ENCODE results near the gene LRMDA. TPM values are rescaled to one million over a fixed set of nuclear protein-coding genes. Genes with fewer than 3 reads are reported as not detected.

Gene LRMDA
- total RNA-seq, 1 donor from 2014 or later, result 4.5 TPM

DNA sequence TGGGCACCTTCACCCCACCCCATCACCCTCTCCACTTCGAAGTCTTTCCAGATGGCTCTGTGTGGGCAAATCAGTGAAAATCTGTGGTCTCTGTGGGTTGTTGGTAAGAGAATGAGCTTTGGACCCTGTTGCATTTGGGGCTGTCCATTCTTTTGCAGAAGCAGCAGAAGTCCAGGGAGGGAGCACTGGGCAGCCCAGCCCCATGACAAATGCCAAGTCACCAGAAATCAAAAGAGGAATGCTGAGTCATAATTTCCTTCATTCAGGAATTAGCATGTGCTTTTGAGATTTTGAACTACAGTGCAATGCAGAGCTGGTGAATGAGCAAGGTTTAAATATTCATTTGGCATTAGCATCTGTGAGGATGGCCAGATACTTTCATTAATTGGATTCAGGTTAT, 556.2 kb downstream of the LRMDA start:
- FAIRE-seq (no peak), DNase-seq (ENCODE audit: low spot score in 2 of 2) (no peak)

- no peak for FAIRE-seq
- DNase-seq (ENCODE audit: low spot score in 2 of 2), result no peak
Measured at GRCh38 chr10:75994357-75995040, 563.1 kb downstream of the LRMDA start.

- DNase-seq (ENCODE audit: low spot score in 2 of 2), result no peak
- FAIRE-seq, result no peak
Measured at GRCh38 chr10:75995041-75995430, 563.6 kb downstream of the LRMDA start.

DNA sequence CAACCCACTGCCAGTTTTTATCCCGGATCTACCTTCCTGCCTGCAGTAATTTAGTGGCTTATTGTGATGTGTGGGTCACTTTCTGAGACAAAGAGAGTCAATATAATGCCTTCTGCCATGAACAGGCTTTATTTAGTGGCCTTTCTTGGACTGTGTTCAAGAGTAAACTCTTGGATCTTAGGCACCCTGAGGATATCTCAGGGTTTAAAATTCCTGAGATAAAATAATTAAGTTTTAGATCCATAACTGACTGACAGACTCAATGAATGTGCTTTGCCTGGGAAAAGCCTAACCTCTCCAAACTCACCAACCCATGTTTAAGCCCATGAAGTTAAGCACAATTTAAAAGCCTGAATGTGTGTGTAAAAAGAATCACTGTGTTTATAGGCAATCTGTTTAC, 564.3 kb downstream of the LRMDA start:
- no peak for DNase-seq (ENCODE audit: low spot score in 2 of 2)
- FAIRE-seq, result no peak

GRCh38 chr10:75999001-75999400, 567.6 kb downstream of the LRMDA start:
- FAIRE-seq (no peak), DNase-seq (ENCODE audit: low spot score in 2 of 2) (no peak)

DNA sequence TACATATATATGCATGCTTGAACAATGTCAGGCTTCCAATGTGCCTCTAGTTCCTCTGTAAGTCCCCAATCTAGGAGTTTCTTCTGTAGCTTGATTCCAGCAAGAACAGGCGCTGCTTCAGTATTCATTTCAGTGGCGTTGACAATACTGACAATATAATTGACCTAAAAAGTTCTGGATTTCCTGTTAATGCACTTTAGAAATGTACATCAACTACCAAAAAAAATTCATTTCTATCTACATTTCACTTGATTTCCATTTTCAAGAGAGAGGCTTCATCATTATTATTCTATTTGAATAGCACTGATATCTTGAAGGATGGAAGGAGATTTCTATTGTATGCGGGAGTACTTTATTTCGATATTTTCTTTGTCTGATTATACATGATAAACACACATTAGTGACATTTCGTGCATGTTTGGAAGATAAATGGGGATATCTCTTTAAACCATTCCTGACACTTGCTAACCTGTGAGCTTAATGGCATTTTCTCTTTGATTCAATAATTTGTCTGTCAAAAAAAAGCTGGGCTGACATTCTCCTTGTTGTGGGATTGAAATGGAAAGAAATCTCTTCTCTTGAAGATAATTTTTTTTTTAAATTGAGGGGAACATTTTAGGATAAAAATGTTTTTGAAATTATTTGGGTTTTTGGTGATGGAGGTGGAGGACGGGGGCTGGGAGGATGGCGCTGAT, 568.2 kb downstream of the LRMDA start:
- FAIRE-seq, result no peak

GRCh38 chr10:76000550-76000949, 569.1 kb downstream of the LRMDA start:
- DNase-seq (ENCODE audit: low spot score in 2 of 2) (no peak), FAIRE-seq (no peak)

More for the DNA sequence above, 568.2 kb downstream of the LRMDA start:
- no peak for DNase-seq (ENCODE audit: low spot score in 2 of 2)

- FAIRE-seq, result no peak
Measured at GRCh38 chr10:76001019-76001418, 569.6 kb downstream of the LRMDA start.

DNA sequence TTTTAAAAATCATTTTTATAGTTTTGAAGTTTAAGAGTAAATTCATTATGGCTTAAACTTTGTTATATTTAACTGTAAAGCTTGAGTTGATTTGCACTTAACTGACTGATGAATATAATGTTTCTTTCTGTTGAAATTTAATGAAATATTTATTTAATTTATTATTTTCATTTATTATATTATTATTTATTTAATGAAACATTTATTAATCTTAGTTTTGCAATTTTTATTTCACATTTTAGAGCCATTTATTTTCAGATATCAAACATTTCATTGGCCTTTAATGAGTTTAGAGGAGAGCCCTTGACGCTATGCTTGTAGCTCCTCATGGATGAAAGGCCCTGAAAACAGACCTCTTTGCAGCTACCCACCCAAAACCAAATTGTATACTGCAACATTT, 570.0 kb downstream of the LRMDA start:
- FAIRE-seq, result peak; percentile 95
- DNase-seq (ENCODE audit: low spot score in 2 of 2), result no peak

More at GRCh38 chr10:76001019-76001418, 569.6 kb downstream of the LRMDA start:
- DNase-seq (ENCODE audit: low spot score in 2 of 2), result no peak

DNA sequence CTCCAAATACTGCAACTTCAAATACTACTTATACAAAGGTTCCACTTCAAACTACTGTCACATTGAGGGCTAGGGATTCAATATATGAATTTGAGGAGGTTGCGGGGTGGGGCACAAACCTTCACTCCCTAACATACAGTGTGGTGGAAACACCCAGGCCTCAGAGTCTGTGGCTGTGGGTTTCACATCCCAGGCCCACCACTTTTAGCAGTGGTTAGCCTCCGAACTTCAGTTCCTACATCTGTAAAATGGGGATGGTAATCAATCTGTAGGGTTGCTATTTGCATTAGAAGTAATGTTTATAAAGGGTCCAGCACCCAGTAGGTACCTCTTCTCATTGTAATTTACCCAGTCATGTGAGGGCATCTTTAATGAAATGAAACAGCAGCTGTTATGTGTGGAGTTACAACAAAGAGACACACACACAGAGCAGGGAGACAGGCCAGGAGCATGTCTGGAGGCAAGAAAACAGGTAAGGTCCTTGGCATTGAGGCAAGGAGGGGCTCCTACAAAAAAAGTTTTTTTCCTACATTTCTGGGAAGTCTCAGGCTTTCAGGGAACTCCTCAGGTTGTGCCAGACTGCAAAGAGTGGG, 570.9 kb downstream of the LRMDA start:
- FAIRE-seq, result no peak
- DNase-seq (ENCODE audit: low spot score in 2 of 2), result no peak

GRCh38 chr10:76007667-76008181, 576.3 kb downstream of the LRMDA start:
- DNase-seq (ENCODE audit: low spot score in 2 of 2) (no peak), FAIRE-seq (no peak)

DNA sequence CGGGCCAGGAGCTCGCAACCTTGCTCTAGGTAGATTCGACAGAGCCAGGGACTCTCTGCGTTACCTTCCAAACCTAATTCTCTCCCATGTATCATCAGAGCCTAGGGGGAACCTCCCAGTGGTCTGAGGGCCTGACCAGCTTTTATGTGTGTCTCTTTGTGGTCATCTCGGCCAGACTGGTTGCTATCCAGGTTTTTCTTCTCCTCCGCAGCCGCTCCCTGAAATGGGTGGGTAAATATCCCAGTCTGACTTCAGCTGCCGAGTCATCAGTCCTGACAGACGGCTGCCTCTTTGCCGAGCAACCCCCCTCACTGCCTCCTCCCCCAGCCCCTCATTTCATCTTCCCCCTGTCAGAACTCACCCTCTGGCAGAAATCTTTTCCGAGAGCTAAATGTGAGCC, 578.1 kb downstream of the LRMDA start:
- DNase-seq (ENCODE audit: low spot score in 2 of 2) (no peak), FAIRE-seq (no peak)

DNA sequence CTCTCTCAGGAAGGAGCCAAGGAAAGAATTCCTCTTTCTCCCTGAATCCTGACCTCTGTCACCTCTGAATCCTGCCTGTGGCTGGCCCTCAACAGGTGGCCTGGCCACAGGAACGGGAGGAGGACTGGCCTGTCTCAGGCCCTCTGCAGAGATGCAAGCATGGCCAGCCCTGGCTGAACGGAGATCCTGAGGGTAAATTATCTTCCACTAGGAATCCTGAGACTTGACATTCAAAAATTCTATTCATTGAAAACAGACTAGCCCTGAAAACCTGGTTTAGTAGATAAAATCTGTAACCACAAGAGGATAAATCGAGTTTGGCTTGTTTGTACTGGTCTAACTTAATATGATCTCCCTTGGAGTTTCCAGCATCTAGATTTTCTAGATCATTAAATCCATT, 579.3 kb downstream of the LRMDA start:
- DNase-seq (ENCODE audit: low spot score in 2 of 2) (no peak), FAIRE-seq (no peak)

DNA sequence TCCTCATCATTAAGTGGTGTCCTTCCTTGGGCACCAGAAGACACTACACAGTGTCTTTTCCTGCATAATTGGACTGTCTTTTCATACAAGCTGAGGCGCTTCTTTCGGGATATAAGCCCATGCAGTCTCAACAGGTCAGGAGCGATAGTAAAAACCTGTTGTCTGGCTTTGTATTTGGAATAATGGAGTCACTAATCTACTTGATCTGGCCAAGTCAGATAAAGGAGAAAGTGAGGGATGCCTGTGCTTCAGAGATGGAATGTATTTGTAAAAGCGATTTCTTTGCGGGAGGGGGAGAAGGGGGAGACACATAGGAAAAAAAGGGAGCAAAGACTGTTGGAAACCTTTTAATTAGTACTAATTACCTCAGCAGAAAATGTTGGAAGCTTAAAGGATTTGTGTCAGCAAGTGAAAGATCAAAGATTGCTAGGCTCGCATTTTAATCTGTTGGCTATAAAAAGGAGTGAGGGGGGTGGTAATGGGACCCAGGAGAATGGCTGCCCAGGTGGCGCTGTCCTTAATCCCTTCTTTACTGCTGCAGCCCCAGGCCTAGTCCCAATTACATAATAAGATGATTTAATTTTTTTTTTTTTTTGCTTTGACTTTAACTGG, 581.4 kb downstream of the LRMDA start:
- FAIRE-seq, result no peak
- DNase-seq (ENCODE audit: low spot score in 2 of 2), result no peak

DNA sequence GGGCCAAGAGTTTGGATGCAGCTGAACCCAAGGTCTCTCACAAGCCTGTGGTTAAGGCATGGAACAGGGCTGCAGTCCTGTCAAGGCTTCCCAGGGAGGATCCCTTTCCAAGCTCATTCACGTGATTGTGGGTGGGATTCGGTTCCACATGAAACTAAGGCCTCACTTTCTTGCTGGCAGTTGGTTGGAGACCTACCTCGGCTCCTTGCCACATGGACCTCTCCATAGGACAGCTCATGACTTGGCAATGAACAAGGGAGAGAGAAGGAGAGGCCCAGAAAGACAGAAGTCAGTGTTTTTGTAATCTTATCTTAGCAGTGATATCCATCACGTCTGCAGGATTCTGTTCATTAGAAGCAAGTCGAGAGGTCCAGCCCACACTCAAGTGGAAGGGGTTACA, 583.8 kb downstream of the LRMDA start:
- no peak for FAIRE-seq

GRCh38 chr10:76017026-76017732, 585.8 kb downstream of the LRMDA start:
- DNase-seq (ENCODE audit: low spot score in 2 of 2) (no peak), FAIRE-seq (no peak)

More for the DNA sequence above, 583.8 kb downstream of the LRMDA start:
- no peak for DNase-seq (ENCODE audit: low spot score in 2 of 2)

- FAIRE-seq, result no peak
- no peak for DNase-seq (ENCODE audit: low spot score in 2 of 2)
Measured at GRCh38 chr10:76017733-76018433, 586.5 kb downstream of the LRMDA start.

GRCh38 chr10:76020630-76021029, 589.2 kb downstream of the LRMDA start:
- DNase-seq (ENCODE audit: low spot score in 2 of 2) (no peak), FAIRE-seq (no peak)

GRCh38 chr10:76021398-76021797, 590.0 kb downstream of the LRMDA start:
- DNase-seq (ENCODE audit: low spot score in 2 of 2), result no peak
- FAIRE-seq, result no peak

GRCh38 chr10:76022366-76022765, 590.9 kb downstream of the LRMDA start:
- FAIRE-seq (no peak), DNase-seq (ENCODE audit: low spot score in 2 of 2) (no peak)
